ENCODE data around the gene SLC22A23. TPM values are rescaled to one million over a fixed set of nuclear protein-coding genes. Genes with fewer than 3 reads are reported as not detected.

The SLC22A23 gene
- total and polyA plus RNA-seq, 5 donors = 2.3 to 6.4 (median 3.2) TPM

DNA sequence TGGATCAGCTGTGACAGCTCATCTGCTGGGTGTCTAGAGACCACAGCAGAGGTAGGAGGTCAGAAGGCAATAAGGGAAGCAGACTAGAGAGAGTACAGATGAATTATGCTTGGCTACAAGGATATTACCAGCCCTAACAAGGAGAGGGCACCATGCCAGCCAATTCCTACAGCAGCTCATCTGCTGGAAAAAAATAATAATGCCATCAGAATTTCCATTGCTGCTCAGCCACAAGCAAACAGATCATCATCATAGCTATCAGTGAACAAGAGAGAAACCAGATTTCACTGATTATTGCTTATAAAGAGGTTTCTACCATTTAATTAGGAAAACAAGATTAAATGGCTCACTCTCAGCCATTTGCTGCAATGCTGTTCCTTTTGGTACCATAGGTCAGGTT lies 131.6 kb downstream of the SLC22A23 start:
- DNase-seq (no peak), ATAC-seq (no peak)
- no peak overlapping the region for H3K4me3 ChIP-seq (ENCODE audit: low read length)
- no peaks in the 10 kb centered on the region for H3K4me1 ChIP-seq (ENCODE audit: control insufficient read depth, insufficient read depth, low read length)
- H3K9me3 ChIP-seq (ENCODE audit: control insufficient read depth, low read length) = no peaks in the 10 kb centered on the region
- intact Hi-C loops (cut with DNase I) = loop anchor here in 1 of 4 donors (2.0 kb wide), 1 partner anchor 30 kb away; no protein-coding TSS in a partner anchor
- H3K27me3 ChIP-seq (ENCODE audit: control insufficient read depth, insufficient read depth) = no peaks in the 10 kb centered on the region
- H3K27ac ChIP-seq (ENCODE audit: low read length) = no peak overlapping the region

DNA sequence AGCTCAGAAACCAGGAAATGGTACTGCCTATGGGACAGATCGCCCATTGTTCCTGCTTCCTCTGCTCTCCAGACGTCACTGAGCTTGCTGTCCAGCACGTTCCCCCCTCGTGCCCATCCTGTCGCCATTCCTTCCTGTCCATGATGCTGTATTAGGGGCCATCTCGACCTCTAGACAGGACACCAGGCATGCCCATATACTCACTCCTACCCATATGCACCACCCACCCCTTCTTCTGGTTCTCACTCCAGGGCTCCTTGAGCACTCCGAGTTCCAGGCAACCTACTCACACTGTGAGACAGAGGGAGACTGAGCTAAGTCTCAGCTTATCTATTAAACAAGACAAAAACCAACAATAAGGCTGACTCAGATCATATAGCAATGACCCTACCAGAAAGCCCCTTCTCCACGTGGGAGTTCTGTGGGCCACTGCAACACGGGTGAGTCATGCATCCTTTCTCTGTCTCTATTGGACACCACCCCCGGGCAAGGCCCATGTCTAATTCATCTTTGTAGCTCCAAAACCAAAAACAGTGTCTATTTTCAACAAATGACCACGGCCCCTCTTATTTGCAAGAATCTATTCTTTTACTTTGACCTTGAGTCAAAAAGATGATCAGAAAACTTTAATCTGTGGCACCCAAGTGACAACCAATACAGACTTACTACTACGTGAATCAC lies 132.4 kb downstream of the SLC22A23 start:
- peak overlapping the region; percentile 77 for H3K27ac ChIP-seq (ENCODE audit: low read length)
- no peaks in the 10 kb centered on the region for H3K27me3 ChIP-seq (ENCODE audit: control insufficient read depth, insufficient read depth)
- no peaks in the 10 kb centered on the region for H3K4me1 ChIP-seq (ENCODE audit: control insufficient read depth, insufficient read depth, low read length)
- intact Hi-C loops (cut with DNase I) = loop anchor here in 1 of 4 donors (2.0 kb wide), 1 partner anchor 30 kb away; no protein-coding TSS in a partner anchor
- DNase-seq (no peak), ATAC-seq (peak; percentile 38 to 84)
- H3K9me3 ChIP-seq (ENCODE audit: control insufficient read depth, low read length) = no peaks in the 10 kb centered on the region
- 56% methylated on average over 12 of the region's 12 CpGs for WGBS
- no peak overlapping the region for H3K4me3 ChIP-seq (ENCODE audit: low read length)

DNA sequence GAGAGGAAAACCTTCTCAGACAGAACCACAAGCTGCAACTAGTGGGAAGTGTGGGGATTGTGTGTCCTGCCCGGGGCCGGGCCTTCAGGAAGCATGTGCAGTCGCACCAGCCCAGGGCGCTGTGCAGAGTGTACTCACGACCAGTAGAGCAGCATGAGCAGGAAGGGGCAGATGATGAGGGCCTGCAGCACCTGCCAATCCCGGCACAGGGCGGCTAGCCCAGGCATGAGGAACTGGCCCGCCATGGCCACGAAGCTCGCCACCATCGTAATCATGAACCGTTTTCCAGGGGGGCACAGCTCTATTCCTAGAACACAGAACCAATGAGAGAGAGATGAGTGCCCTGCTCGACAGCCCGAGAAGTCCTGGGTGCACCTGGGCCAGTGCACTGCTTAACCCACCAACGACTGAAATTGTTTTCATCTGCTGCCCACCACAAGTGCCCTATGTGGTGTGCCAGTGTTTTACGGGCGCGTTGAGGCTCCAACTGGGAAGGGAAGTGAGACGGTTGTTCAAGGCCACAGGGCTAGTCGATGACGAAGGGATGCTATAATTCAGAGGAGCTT lies 133.1 kb downstream of the SLC22A23 start:
- intact Hi-C loops (cut with DNase I) = loop anchor here in 1 of 4 donors (2.0 kb wide), 1 partner anchor 31 kb away; no protein-coding TSS in a partner anchor
- ATAC-seq (no peak), DNase-seq (no peak)
- Histone ChIP-seq H3K4me1 (ENCODE audit: control insufficient read depth, insufficient read depth, low read length) (no peaks in the 10 kb centered on the region), H3K27me3 (ENCODE audit: control insufficient read depth, insufficient read depth) (no peaks in the 10 kb centered on the region), H3K4me3 (ENCODE audit: low read length) (no peak overlapping the region), H3K9me3 (ENCODE audit: control insufficient read depth, low read length) (no peaks in the 10 kb centered on the region), H3K27ac (ENCODE audit: low read length) (peak overlapping the region; percentile 1)
- WGBS = 81% methylated on average over 21 of the region's 21 CpGs

DNA sequence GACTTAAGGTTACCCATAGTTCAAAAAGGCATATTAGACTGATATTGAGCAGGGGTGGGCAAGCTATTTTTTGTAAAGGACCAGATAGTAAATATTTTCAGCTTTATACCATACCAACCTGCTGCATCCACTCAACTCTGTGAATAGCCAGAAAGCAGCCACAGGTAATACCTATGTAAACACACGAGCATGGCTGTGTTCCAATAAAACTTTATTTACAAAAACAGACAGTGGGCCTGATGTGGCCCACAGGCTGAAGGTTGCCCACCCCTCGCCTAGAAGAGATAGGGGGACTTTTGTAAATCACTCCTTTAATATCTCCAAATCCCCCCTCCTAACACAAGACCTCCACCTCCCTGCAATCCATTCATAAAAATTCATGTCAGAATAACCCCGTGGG lies 133.7 kb downstream of the SLC22A23 start:
- ATAC-seq = no peak
- Histone ChIP-seq H3K27ac (ENCODE audit: low read length) (no peak overlapping the region), H3K27me3 (ENCODE audit: control insufficient read depth, insufficient read depth) (no peaks in the 10 kb centered on the region), H3K4me1 (ENCODE audit: control insufficient read depth, insufficient read depth, low read length) (no peaks in the 10 kb centered on the region), H3K9me3 (ENCODE audit: control insufficient read depth, low read length) (no peaks in the 10 kb centered on the region), H3K4me3 (ENCODE audit: low read length) (no peak overlapping the region)
- DNase-seq = no peak
- 93% methylated on average over 3 of the region's 3 CpGs for WGBS
- intact Hi-C loops (cut with DNase I) = no loop called here

DNA sequence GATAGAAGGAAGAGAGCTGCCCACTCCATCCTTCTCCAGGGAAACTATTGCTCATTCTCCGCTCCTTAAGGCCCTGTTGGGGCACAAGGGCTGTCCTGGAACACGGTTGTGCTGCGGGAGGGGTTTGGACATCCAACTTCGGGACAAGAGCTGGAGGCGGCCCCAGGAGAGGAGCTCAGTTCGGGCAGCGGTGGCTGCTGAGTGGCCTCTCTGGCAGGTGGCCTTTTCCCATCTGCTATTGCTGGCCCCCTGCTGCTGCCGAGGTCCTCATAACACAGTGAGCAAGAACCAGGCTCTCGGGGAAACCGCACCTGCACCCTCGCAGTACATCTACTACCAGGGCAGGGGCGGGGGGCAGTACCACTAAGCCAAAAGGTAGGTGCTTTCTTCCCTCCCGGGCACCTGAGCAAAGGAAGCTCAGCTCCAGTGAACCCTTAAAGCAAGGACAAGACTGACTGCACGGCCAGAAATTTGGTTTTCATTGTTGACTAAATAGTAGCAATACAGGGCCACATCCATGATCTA lies 134.4 kb downstream of the SLC22A23 start:
- no peak for ATAC-seq
- 86% methylated on average over 14 of the region's 14 CpGs for WGBS
- DNase-seq = no peak
- no peak overlapping the region for H3K4me3 ChIP-seq (ENCODE audit: low read length)
- H3K27me3 ChIP-seq (ENCODE audit: control insufficient read depth, insufficient read depth) = no peaks in the 10 kb centered on the region
- no peak overlapping the region for H3K27ac ChIP-seq (ENCODE audit: low read length)
- H3K9me3 ChIP-seq (ENCODE audit: control insufficient read depth, low read length) = no peaks in the 10 kb centered on the region
- H3K4me1 ChIP-seq (ENCODE audit: control insufficient read depth, insufficient read depth, low read length) = no peaks in the 10 kb centered on the region
- intact Hi-C loops (cut with DNase I) = no loop called here

DNA sequence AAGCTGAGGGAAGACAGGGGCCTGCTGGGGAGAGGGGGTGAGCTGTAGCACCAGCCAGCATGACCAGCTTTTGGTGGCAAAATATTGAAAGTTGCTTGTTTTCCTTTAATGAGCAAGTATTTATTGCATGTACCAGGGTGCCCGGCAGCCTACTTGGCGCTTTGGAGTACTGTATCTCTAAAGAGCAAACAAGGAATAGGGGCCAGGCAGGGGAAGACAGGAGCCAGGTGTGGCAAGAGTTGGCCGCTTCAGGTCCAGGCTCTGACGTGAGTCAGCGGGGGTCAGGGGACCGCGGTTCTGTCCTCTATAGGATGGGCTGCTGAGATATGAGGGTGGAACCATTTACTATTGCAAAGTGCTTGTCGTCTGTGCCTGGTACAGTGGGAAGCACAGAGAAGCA lies 135.0 kb downstream of the SLC22A23 start:
- no peak overlapping the region for H3K4me3 ChIP-seq (ENCODE audit: low read length)
- no peak for DNase-seq

DNA sequence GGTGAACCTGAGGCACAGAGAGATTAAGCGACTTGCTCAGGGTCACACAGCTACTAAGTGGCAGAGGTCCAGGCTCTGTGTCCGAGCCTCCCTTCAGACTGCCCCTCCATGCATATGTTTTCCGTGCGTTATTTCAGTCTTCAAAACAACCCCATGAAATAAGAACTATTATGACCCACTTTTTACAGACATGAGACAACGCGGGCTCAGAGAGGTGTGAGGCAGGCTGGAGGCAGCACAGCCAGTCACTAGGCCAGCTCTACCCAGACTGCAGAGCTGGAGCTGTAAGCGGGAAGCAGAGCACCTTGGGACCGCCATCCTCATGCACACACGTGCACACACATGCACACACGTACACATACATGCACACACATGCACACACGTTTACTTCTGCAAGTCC lies 135.8 kb downstream of the SLC22A23 start:
- WGBS = 95% methylated on average over 11 of the region's 11 CpGs
- ATAC-seq = no peak
- H3K4me3 ChIP-seq (ENCODE audit: low read length) = no peak overlapping the region
- no peaks in the 10 kb centered on the region for H3K4me1 ChIP-seq (ENCODE audit: control insufficient read depth, insufficient read depth, low read length)
- no peaks in the 10 kb centered on the region for H3K9me3 ChIP-seq (ENCODE audit: control insufficient read depth, low read length)
- H3K27ac ChIP-seq (ENCODE audit: low read length) = no peak overlapping the region
- H3K27me3 ChIP-seq (ENCODE audit: control insufficient read depth, insufficient read depth) = no peaks in the 10 kb centered on the region
- intact Hi-C loops (cut with DNase I) = no loop called here
- DNase-seq = no peak

More for the DNA sequence above, 135.0 kb downstream of the SLC22A23 start:
- no peak overlapping the region for H3K27ac ChIP-seq (ENCODE audit: low read length)
- H3K4me1 ChIP-seq (ENCODE audit: control insufficient read depth, insufficient read depth, low read length) = no peaks in the 10 kb centered on the region
- no peak for ATAC-seq
- no peaks in the 10 kb centered on the region for H3K9me3 ChIP-seq (ENCODE audit: control insufficient read depth, low read length)
- intact Hi-C loops (cut with DNase I) = no loop called here
- no peaks in the 10 kb centered on the region for H3K27me3 ChIP-seq (ENCODE audit: control insufficient read depth, insufficient read depth)
- 82% methylated on average over 8 of the region's 8 CpGs for WGBS

DNA sequence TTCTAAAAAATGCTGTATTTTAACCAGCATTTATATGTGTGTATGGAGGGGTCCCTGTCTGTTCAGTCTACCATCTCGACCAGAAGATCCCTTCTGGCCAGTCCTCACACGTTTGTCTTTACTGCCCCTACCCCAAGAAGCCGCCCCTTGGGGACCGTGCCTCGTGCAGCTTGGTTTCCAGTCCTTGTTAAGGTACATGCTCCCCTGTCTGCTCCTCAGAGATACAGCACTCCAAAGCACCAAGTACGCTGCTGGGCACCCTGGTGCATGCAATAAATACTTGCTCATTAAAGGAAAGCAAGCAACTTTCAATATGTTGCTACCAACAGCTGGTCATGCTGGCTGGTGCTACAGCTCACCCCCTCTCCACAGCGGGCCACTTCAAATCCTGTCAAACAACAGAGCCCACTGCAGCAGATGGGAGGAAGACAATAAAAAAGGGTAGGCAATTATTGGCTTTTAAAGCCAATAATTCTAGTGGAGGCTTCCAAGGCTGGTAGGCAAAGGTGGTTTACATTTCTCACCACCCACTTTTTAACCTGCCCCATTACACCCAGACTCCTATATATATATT lies 136.5 kb downstream of the SLC22A23 start:
- Histone ChIP-seq H3K4me1 (ENCODE audit: control insufficient read depth, insufficient read depth, low read length) (no peaks in the 10 kb centered on the region), H3K27me3 (ENCODE audit: control insufficient read depth, insufficient read depth) (no peaks in the 10 kb centered on the region), H3K4me3 (ENCODE audit: low read length) (no peak overlapping the region), H3K27ac (ENCODE audit: low read length) (no peak overlapping the region), H3K9me3 (ENCODE audit: control insufficient read depth, low read length) (no peaks in the 10 kb centered on the region)
- DNase-seq (no peak), ATAC-seq (no peak)
- intact Hi-C loops (cut with DNase I) = no loop called here
- WGBS = 89% methylated on average over 7 of the region's 7 CpGs

DNA sequence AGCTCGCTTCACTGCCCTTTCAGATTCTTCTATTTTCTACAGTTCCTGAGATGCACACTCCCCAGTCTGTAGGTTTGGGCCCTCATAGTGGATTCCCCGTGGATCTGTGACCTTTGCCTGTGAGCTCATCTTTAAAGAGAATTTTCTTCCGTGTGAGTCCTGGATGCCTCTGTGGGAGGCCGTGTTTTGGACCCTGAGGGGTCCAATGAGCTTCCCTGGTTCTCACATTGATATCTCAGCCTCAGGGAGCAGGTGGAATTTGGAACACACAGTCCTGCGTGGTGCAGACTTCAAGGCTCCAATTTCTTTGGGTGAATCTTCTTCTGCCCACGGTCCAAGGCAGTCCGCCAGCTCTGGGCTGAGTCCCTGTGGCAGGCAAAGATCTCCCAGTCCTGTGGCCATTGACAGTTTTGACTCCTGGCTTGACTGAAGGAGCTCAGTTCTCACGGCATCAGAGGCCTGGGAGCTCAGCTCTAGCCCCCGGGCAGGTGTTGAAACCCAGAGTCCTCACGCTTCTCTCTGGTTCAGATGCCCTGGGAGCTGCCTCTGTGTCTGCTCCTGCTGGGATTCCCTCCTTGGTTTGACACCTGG lies 137.1 kb downstream of the SLC22A23 start:
- no peak overlapping the region for H3K27ac ChIP-seq (ENCODE audit: low read length)
- ATAC-seq = no peak
- intact Hi-C loops (cut with DNase I) = no loop called here
- no peaks in the 10 kb centered on the region for H3K27me3 ChIP-seq (ENCODE audit: control insufficient read depth, insufficient read depth)
- no peaks in the 10 kb centered on the region for H3K4me1 ChIP-seq (ENCODE audit: control insufficient read depth, insufficient read depth, low read length)
- 60% methylated on average over 10 of the region's 10 CpGs for WGBS
- no peak overlapping the region for H3K4me3 ChIP-seq (ENCODE audit: low read length)
- no peaks in the 10 kb centered on the region for H3K9me3 ChIP-seq (ENCODE audit: control insufficient read depth, low read length)
- no peak for DNase-seq

DNA sequence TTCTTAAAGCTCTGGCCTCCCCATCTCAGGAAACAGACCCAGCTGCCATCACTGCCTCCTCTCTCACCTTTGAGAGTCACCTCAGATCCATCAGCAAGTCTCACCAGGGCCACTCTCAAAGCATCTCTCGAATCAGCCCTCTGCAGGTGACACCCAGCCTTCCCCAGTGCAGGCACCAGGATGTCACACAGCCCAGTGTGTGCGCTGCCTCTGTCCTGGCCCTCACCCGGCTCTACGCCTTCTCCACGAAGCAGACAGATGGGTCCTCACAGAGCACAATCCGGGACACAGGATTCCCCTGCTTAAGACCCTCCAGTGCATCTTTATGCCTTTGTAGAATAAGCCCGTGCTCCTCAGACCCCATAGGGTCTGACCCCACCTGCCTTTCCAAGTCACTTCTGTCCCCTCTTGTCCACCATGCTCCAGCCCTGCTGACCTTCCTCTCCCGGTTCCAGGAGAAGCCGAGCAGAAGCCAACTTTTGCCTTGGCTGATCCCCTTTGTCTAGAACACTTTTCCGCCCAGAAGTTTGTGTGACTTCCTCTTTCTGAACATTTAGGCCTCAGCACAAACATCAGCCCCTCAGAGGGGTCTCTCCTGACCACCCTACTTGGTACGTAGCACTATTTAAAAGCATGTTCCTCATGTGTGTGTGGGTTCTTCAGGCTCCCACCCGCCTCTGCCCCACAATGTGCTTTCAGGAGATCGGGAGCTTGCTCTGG lies 137.9 kb downstream of the SLC22A23 start:
- intact Hi-C loops (cut with DNase I) = no loop called here
- H3K9me3 ChIP-seq (ENCODE audit: control insufficient read depth, low read length) = no peaks in the 10 kb centered on the region
- H3K27ac ChIP-seq (ENCODE audit: low read length) = no peak overlapping the region
- WGBS = 93% methylated on average over 13 of the region's 13 CpGs
- H3K4me1 ChIP-seq (ENCODE audit: control insufficient read depth, insufficient read depth, low read length) = no peaks in the 10 kb centered on the region
- no peak for DNase-seq
- H3K4me3 ChIP-seq (ENCODE audit: low read length) = no peak overlapping the region
- ATAC-seq = no peak
- H3K27me3 ChIP-seq (ENCODE audit: control insufficient read depth, insufficient read depth) = no peaks in the 10 kb centered on the region

Data from right cardiac atrium (tissue), 5 donors.